ENCODE results near the gene HTRA3.

GRCh38 chr4:8271821-8272220, 2.3 kb downstream of the HTRA3 start:
- TF ChIP-seq CTCF (IDR thresholded peaks at IDR 0.05; ENCODE audit: insufficient read depth, low read length, poor library complexity, severe bottlenecking): no peak
- TF ChIP-seq EZH2phosphoT487 (conservative IDR thresholded peaks at IDR 0.05; ENCODE audit: low read length): no peak

All from SU-DHL-6 (cell line).